Keratinocyte (primary cell): Measurements from ENCODE around the gene TMEM135. TPM values are rescaled to one million over a fixed set of nuclear protein-coding genes. Genes with fewer than 3 reads are reported as not detected.

Experiments
- DNase-seq: peaks from one replicate; pipeline ENCODE4 v3.0.0-alpha.2; 2011; ENCODE audit warnings: low read depth, missing footprints, low spot score
- FAIRE-seq: peaks from 2 replicates; lab custom pipeline; 2011; peaks lifted over from hg19 to GRCh38; lab: Jason Lieb, UNC
- H2AFZ ChIP-seq: 2 replicates; pipeline ENCODE4 v1.6.0; 2012; ENCODE audit warnings: low read length, control low read depth, inconsistent platforms; ENCODE audit not compliant: control insufficient read depth
- H3K27ac ChIP-seq: 2 replicates; pipeline ENCODE4 v1.5.1; 2011; ENCODE audit warnings: low read length; ENCODE audit not compliant: control insufficient read depth, insufficient read depth
- H3K27me3 ChIP-seq: 3 replicates; pipeline ENCODE4 v1.6.0; 2011; ENCODE audit warnings: low read length; ENCODE audit not compliant: control insufficient read depth, insufficient read depth; ENCODE audit errors: extremely low read depth
- H3K36me3 ChIP-seq, 2 experiments: 2 replicates in 1 of 2; 3 replicates in 1 of 2; pipeline ENCODE4 v1.5.1; 2011; ENCODE audit warnings: low read length in 2 of 2, mild to moderate bottlenecking in 1 of 2; ENCODE audit not compliant: control insufficient read depth in 2 of 2, insufficient read depth in 2 of 2; ENCODE audit errors: extremely low read depth in 1 of 2
- H3K4me1 ChIP-seq: 3 replicates; pipeline ENCODE4 v1.5.1; 2011; ENCODE audit warnings: low read length; ENCODE audit not compliant: control insufficient read depth, insufficient read depth; ENCODE audit errors: extremely low read depth
- H3K4me2 ChIP-seq: 3 replicates; pipeline ENCODE4 v1.6.0; 2011; ENCODE audit warnings: low read depth, low read length; ENCODE audit not compliant: control insufficient read depth, insufficient read depth; ENCODE audit errors: extremely low read depth
- H3K4me3 ChIP-seq, 3 experiments: fragments of 200-600 bp in 1 of 3; sonication (generic) in 1 of 3; 2 replicates in 2 of 3; 3 replicates in 1 of 3; pipeline ENCODE4 v1.5.1; 2011 to 2016; ENCODE audit warnings: low read length in 3 of 3, mild to moderate bottlenecking in 3 of 3, control low read depth in 2 of 3, inconsistent platforms in 1 of 3, low read depth in 1 of 3, mixed read lengths in 1 of 3, mixed run types in 1 of 3, moderate library complexity in 1 of 3; ENCODE audit not compliant: control insufficient read depth in 2 of 3, insufficient read depth in 2 of 3; ENCODE audit errors: extremely low read depth in 1 of 3
- H3K79me2 ChIP-seq: 2 replicates; pipeline ENCODE4 v1.6.0; 2012; ENCODE audit warnings: low read length; ENCODE audit not compliant: control insufficient read depth, insufficient read depth
- H3K9ac ChIP-seq: 3 replicates; pipeline ENCODE4 v1.6.0; 2011; ENCODE audit warnings: low read length; ENCODE audit not compliant: control insufficient read depth, insufficient read depth; ENCODE audit errors: extremely low read depth
- H3K9me1 ChIP-seq: 3 replicates; pipeline ENCODE4 v1.6.0; 2011; ENCODE audit warnings: low read length; ENCODE audit not compliant: control insufficient read depth, insufficient read depth; ENCODE audit errors: extremely low read depth
- H3K9me3 ChIP-seq: 2 replicates; pipeline ENCODE4 v1.5.1; 2012; ENCODE audit warnings: low read depth, low read length; ENCODE audit not compliant: control insufficient read depth
- H4K20me1 ChIP-seq: 3 replicates; pipeline ENCODE4 v1.6.0; 2011; ENCODE audit warnings: low read length; ENCODE audit not compliant: control insufficient read depth, insufficient read depth; ENCODE audit errors: extremely low read depth
- EZH2 ChIP-seq: IDR thresholded peaks from one replicate; pipeline ENCODE4 v1.6.1; 2012; ENCODE audit warnings: inconsistent platforms, mild to moderate bottlenecking, low read length, moderate library complexity
- dilution Hi-C: fragments of 300-500 bp; cut with MboI; formaldehyde crosslinking; loops from one replicate; pipeline ENCODE4 v1.7.0; 2020; ENCODE audit warnings: low sequenced_read_pairs; ENCODE audit not compliant: extremely low pct_ligation_motif_present
- polyA plus RNA-seq, 5 experiments: library from polyadenylated mRNA; depleted of rRNA in 3 of 5; stranded (reverse) in 3 of 5; stranded (forward) in 1 of 5; unstranded in 1 of 5; fragments of >200 nt; gene quantifications; 1 replicate in 1 of 5; 2 replicates in 3 of 5; 3 replicates in 1 of 5; pipeline versions ENCODE4 v1.2.1 to v1.2.3, GENCODE V29; 2011 to 2012; ENCODE audit warnings: missing spikeins in 2 of 5, low read depth in 1 of 5, low replicate concordance in 1 of 5
- TF ChIP-seq, protein P1 (sequence below), 3 experiments: IDR thresholded peaks in 1 of 3; conservative IDR thresholded peaks in 1 of 3; optimal IDR thresholded peaks in 1 of 3; 2 replicates in 2 of 3; 3 replicates in 1 of 3; pipeline versions ENCODE3 to v1.5.1; 2011; ENCODE audit warnings: low read length in 3 of 3, mild to moderate bottlenecking in 3 of 3, moderate library complexity in 2 of 3, control low read depth in 1 of 3, inconsistent platforms in 1 of 3; ENCODE audit not compliant: insufficient read depth in 2 of 3; ENCODE audit errors: extremely low read depth in 1 of 3

The TMEM135 gene
- polyA plus RNA-seq, 1 donor (not counting 4 experiments of a cell fraction or from before 2014, with no cell fraction given) = 15.0 TPM

DNA sequence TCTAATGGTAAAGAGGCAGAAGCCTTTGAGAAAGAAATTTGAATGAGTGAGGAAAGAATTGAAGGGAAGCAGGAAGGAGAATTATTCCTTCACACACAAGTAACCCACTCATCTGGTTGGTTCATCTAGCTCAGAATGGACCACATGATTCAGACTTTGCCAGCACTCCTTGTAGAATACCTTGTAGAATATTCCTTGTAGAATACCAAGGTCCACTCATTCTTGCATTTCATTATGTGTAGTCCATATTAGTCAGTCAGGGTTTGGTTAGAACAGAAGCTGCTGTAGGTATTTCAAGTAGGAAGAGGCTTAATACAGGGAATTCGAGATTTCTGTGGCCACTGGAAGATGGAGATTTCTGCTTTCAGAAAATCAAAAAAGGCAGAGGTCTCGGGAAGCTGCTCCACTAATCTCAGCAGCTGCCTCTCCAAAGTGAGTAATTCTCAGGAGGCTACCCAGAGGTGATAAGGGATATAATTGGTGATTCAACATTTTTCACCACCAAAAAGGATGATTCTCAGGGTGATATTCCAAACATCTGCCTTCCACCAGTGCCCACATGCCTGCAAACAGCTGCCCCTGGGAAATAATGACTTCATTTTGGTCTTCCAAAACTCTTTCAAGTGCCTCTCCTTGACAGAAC is 329.1 kb downstream of the TMEM135 start:
- no peaks in the 10 kb centered on the region for H3K79me2 ChIP-seq
- DNase-seq (no peak), FAIRE-seq (peak; percentile 78)
- no peak overlapping the region for H3K9ac ChIP-seq
- H3K27me3 ChIP-seq = no peaks in the 10 kb centered on the region
- H3K9me1 ChIP-seq = no peaks in the 10 kb centered on the region
- H4K20me1 ChIP-seq = no peaks in the 10 kb centered on the region
- TF ChIP-seq EZH2 = no peak
- TF ChIP-seq, protein P1, sequence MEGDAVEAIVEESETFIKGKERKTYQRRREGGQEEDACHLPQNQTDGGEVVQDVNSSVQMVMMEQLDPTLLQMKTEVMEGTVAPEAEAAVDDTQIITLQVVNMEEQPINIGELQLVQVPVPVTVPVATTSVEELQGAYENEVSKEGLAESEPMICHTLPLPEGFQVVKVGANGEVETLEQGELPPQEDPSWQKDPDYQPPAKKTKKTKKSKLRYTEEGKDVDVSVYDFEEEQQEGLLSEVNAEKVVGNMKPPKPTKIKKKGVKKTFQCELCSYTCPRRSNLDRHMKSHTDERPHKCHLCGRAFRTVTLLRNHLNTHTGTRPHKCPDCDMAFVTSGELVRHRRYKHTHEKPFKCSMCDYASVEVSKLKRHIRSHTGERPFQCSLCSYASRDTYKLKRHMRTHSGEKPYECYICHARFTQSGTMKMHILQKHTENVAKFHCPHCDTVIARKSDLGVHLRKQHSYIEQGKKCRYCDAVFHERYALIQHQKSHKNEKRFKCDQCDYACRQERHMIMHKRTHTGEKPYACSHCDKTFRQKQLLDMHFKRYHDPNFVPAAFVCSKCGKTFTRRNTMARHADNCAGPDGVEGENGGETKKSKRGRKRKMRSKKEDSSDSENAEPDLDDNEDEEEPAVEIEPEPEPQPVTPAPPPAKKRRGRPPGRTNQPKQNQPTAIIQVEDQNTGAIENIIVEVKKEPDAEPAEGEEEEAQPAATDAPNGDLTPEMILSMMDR (optimal IDR thresholded peaks at IDR 0.05 in 1 of 3, IDR thresholded peaks at IDR 0.05 in 1 of 3, conservative IDR thresholded peaks at IDR 0.05 in 1 of 3; ENCODE audit: extremely low read depth in 1 of 3, insufficient read depth in 2 of 3, low read length in 3 of 3) = no peak
- dilution Hi-C loops = no loop called here
- peaks cover 26% of the 10 kb centered on the region for H3K4me1 ChIP-seq
- H3K4me3 ChIP-seq = no peak overlapping the region
- no peak overlapping the region for H3K4me2 ChIP-seq
- H3K36me3 ChIP-seq = no peaks in the 10 kb centered on the region
- H2AFZ ChIP-seq = no peak overlapping the region
- no peaks in the 10 kb centered on the region for H3K9me3 ChIP-seq
- H3K27ac ChIP-seq = no peak overlapping the region

DNA sequence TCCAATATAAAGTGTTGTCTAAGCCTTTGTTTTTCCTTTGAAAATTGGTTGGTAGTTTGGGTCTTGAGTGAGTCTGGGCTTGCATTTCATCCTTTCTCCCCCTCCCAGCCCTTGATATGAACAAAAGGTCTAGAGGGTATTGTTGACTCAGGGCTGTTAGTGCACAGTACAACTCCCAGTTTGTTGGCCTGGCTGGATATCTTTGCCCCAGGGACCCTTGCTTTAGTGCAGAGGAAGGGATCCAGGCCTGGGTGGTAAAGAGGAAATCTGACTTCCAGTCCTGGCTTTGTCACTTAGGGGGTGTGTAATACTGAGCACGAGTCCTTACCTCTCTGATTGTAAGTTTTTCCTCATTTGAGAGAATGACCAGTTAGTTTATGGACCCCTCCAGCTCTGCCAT is 330.4 kb downstream of the TMEM135 start:
- Histone ChIP-seq H3K27me3 (no peaks in the 10 kb centered on the region), H4K20me1 (no peaks in the 10 kb centered on the region), H3K9me3 (no peaks in the 10 kb centered on the region), H3K4me1 (peaks cover 26% of the 10 kb centered on the region), H3K4me2 (no peak overlapping the region), H3K4me3 (no peak overlapping the region), H3K9me1 (no peaks in the 10 kb centered on the region), H3K27ac (no peak overlapping the region), H3K36me3 (no peaks in the 10 kb centered on the region), H3K9ac (no peak overlapping the region), H2AFZ (no peak overlapping the region), H3K79me2 (no peaks in the 10 kb centered on the region)
- dilution Hi-C loops = no loop called here
- DNase-seq = no peak
- no peak for FAIRE-seq
- no peak for TF ChIP-seq EZH2
- TF ChIP-seq, protein P1 (optimal IDR thresholded peaks at IDR 0.05 in 1 of 3, IDR thresholded peaks at IDR 0.05 in 1 of 3, conservative IDR thresholded peaks at IDR 0.05 in 1 of 3; ENCODE audit: extremely low read depth in 1 of 3, insufficient read depth in 2 of 3, low read length in 3 of 3) = no peak
